Activated CD4-positive, alpha-beta memory T cell treated with anti-CD3 and anti-CD28 coated beads, Interleukin-2, amount 10 ng/mL, durations not matched to agents 7 days and 5 days (primary cell): Measurements from ENCODE around the gene NPY. TPM values are rescaled to one million over a fixed set of nuclear protein-coding genes. Genes with fewer than 3 reads are reported as not detected.

Experiments used
- CTCF ChIA-PET: fragments of 350-600 bp; sonication (Branson Sonifier 250); formaldehyde crosslinking; loops from one replicate; lab custom pipeline; 2021; ENCODE audit warnings: antibody characterized with exemption, inconsistent platforms; lab: Charles Lee
- POLR2A ChIA-PET: fragments of 350-600 bp; sonication (Branson Sonifier 250); formaldehyde crosslinking; loops from one replicate; lab custom pipeline; 2021; ENCODE audit warnings: antibody characterized with exemption; lab: Charles Lee
- DNase-seq: peaks from one replicate; pipeline ENCODE4 v3.0.0-alpha.2; 2020
- H3K27ac Mint-ChIP-seq: one replicate; pipeline ENCODE4 v1.8.0; 2021; ENCODE audit warnings: mild to moderate bottlenecking, mixed read lengths
- H3K27me3 Mint-ChIP-seq: one replicate; pipeline ENCODE4 v1.8.0; 2021; ENCODE audit warnings: mixed read lengths
- H3K36me3 Mint-ChIP-seq: one replicate; pipeline ENCODE4 v1.8.0; 2021; ENCODE audit warnings: low read depth, mixed read lengths
- H3K4me1 Mint-ChIP-seq: one replicate; pipeline ENCODE4 v1.8.0; 2021; ENCODE audit warnings: mixed read lengths
- H3K4me3 Mint-ChIP-seq: one replicate; pipeline ENCODE4 v1.8.0; 2021; ENCODE audit warnings: mild to moderate bottlenecking, mixed read lengths
- H3K9me3 Mint-ChIP-seq: one replicate; pipeline ENCODE4 v1.8.0; 2021; ENCODE audit warnings: mixed read lengths
- total RNA-seq, 2 experiments: library from RNA; stranded (reverse); gene quantifications; one replicate each; pipeline ENCODE4 v1.2.3, GENCODE V29; 2021

Gene NPY
- total RNA-seq, 2 experiments from 2014 or later, result not detected

- ChIA-PET POLR2A (no interaction called here), CTCF (no interaction called here)
- no peaks in the 10 kb centered on the region for H3K9me3 Mint-ChIP-seq
- no peaks in the 10 kb centered on the region for H3K36me3 Mint-ChIP-seq
- no peak overlapping the region for H3K4me3 Mint-ChIP-seq
- no peaks in the 10 kb centered on the region for H3K4me1 Mint-ChIP-seq
- no peak overlapping the region for H3K27ac Mint-ChIP-seq
- DNase-seq, result no peak
- peaks cover 12% of the 10 kb centered on the region for H3K27me3 Mint-ChIP-seq
Measured at GRCh38 chr7:24325708-24326107, 41.7 kb downstream of the NPY start.

- CTCF ChIA-PET, result no interaction called here
- Mint-ChIP-seq H3K36me3 (no peaks in the 10 kb centered on the region), H3K4me3 (no peak overlapping the region), H3K9me3 (no peaks in the 10 kb centered on the region), H3K4me1 (no peaks in the 10 kb centered on the region), H3K27me3 (peaks cover 14% of the 10 kb centered on the region), H3K27ac (no peak overlapping the region)
- POLR2A ChIA-PET, result no interaction called here
- DNase-seq, result no peak
Measured at GRCh38 chr7:24328050-24328449, 44.1 kb downstream of the NPY start.

DNA sequence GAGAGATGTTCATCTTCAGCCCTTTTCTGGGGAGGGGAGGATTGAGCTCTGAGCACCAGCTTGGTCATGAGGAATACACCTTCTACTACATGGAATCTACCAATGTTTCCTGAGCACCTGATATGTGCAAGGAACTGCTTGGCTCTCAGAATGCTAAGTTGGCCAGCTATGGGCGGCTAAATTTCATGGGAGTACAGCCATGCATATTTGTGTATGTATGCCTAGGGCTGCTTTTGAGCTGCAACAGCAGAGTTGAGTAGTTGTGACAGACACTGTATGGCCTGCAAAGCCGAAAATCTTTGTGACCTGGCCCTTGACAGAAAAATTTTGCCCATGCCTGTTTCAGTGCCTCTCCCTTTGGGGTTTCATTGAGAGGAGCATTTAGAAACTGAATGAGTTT is 44.9 kb downstream of the NPY start:
- no peak for DNase-seq
- Mint-ChIP-seq H3K27ac (no peak overlapping the region), H3K9me3 (no peaks in the 10 kb centered on the region), H3K4me3 (no peak overlapping the region), H3K27me3 (peaks cover 12% of the 10 kb centered on the region), H3K4me1 (no peaks in the 10 kb centered on the region), H3K36me3 (no peaks in the 10 kb centered on the region)
- ChIA-PET POLR2A (no interaction called here), CTCF (no interaction called here)

DNA sequence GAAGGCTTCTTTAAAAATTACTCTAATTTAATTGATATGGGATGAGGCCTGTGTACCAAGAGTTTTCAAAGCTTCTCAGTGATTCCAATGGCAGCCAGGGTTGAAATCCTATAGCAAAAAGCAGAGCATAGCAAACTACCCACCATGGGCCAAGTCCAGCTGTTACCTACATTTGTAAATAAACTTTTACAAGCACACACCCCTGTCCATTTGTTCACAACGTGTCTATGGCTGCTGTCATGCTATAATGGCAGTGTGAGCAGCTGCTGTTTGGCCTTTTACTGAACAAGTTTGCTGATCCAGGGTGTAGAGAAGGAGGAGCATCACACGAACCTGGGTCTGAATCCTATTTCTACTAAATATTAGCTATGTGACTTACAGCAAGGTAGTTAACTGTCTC is 50.0 kb downstream of the NPY start:
- ChIA-PET CTCF (no interaction called here), POLR2A (no interaction called here)
- Mint-ChIP-seq H3K4me1 (no peaks in the 10 kb centered on the region), H3K9me3 (no peaks in the 10 kb centered on the region), H3K27me3 (peaks cover 14% of the 10 kb centered on the region), H3K36me3 (no peaks in the 10 kb centered on the region), H3K27ac (no peak overlapping the region), H3K4me3 (no peak overlapping the region)
- no peak for DNase-seq

- Mint-ChIP-seq H3K4me3 (no peak overlapping the region), H3K4me1 (no peaks in the 10 kb centered on the region), H3K27me3 (peaks cover 14% of the 10 kb centered on the region), H3K27ac (no peak overlapping the region), H3K36me3 (no peaks in the 10 kb centered on the region), H3K9me3 (no peaks in the 10 kb centered on the region)
- no peak for DNase-seq
- CTCF ChIA-PET, result no interaction called here
- POLR2A ChIA-PET, result no interaction called here
Measured at GRCh38 chr7:24334627-24335026, 50.6 kb downstream of the NPY start.

GRCh38 chr7:24336461-24336860 is 52.5 kb downstream of the NPY start:
- no peaks in the 10 kb centered on the region for H3K4me1 Mint-ChIP-seq
- ChIA-PET CTCF (no interaction called here), POLR2A (no interaction called here)
- H3K27ac Mint-ChIP-seq, result no peak overlapping the region
- no peaks in the 10 kb centered on the region for H3K36me3 Mint-ChIP-seq
- H3K27me3 Mint-ChIP-seq, result peaks cover 14% of the 10 kb centered on the region
- H3K9me3 Mint-ChIP-seq, result no peaks in the 10 kb centered on the region
- DNase-seq, result peak; percentile 18
- H3K4me3 Mint-ChIP-seq, result no peak overlapping the region

DNA sequence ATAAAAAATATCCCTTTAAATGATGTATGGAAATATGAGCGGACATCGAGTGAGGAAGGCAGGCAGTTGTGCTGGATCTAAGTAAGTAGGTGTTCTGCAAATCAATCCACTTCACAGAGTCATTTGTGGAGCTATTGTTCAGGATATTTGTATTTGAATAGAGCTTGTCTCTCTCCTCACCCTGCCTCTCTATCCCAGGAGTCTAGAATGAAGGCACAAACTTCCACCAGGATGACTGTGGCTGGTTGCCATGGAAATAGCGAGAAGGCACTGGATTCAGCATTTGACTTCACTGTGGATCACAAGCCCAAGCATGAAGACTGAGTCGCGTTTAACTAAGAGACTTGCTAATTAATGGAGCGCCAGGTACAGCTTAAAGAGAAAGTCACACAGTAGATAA is 53.2 kb downstream of the NPY start:
- H3K27me3 Mint-ChIP-seq, result peaks cover 14% of the 10 kb centered on the region
- H3K4me1 Mint-ChIP-seq, result no peaks in the 10 kb centered on the region
- H3K9me3 Mint-ChIP-seq, result no peaks in the 10 kb centered on the region
- no peak for DNase-seq
- H3K36me3 Mint-ChIP-seq, result no peaks in the 10 kb centered on the region
- no peak overlapping the region for H3K27ac Mint-ChIP-seq
- no peak overlapping the region for H3K4me3 Mint-ChIP-seq
- CTCF ChIA-PET, result no interaction called here
- POLR2A ChIA-PET, result no interaction called here

- no peaks in the 10 kb centered on the region for H3K36me3 Mint-ChIP-seq
- no peak for DNase-seq
- CTCF ChIA-PET, result no interaction called here
- POLR2A ChIA-PET, result no interaction called here
- H3K4me1 Mint-ChIP-seq, result no peaks in the 10 kb centered on the region
- peaks cover 9% of the 10 kb centered on the region for H3K27me3 Mint-ChIP-seq
- H3K27ac Mint-ChIP-seq, result no peak overlapping the region
- H3K4me3 Mint-ChIP-seq, result no peak overlapping the region
- H3K9me3 Mint-ChIP-seq, result no peaks in the 10 kb centered on the region
Measured at GRCh38 chr7:24339575-24339974, 55.6 kb downstream of the NPY start.

- CTCF ChIA-PET, result no interaction called here
- H3K27me3 Mint-ChIP-seq, result peaks cover 7% of the 10 kb centered on the region
- POLR2A ChIA-PET, result no interaction called here
- H3K9me3 Mint-ChIP-seq, result no peaks in the 10 kb centered on the region
- no peak overlapping the region for H3K27ac Mint-ChIP-seq
- no peak for DNase-seq
- H3K36me3 Mint-ChIP-seq, result no peaks in the 10 kb centered on the region
- H3K4me1 Mint-ChIP-seq, result no peaks in the 10 kb centered on the region
- no peak overlapping the region for H3K4me3 Mint-ChIP-seq
Measured at GRCh38 chr7:24340727-24341126, 56.7 kb downstream of the NPY start.
